ENCODE data around the gene ARHGAP27. TPM values are rescaled to one million over a fixed set of nuclear protein-coding genes. Genes with fewer than 3 reads are reported as not detected.
A peak's percentile ranks its signal among the peaks of the same experiment; 100 is the strongest.

The ARHGAP27 gene
- total and polyA plus RNA-seq, 9 of the 15 experiments (the other 6 are each of a cell fraction or from before 2014, with no cell fraction given), result 0.04 to 4.6 (median 2.1) TPM

GRCh38 chr17:45428050-45428617, 4.5 kb downstream of the ARHGAP27 start (continued):
- TF ChIP-seq TFAP4 (CRISPR knock-in tag; IDR thresholded peaks at IDR 0.05; ENCODE audit: borderline replicate concordance) (peak; percentile 78; the same call in 1 of the 2 replicates), HIVEP1 (CRISPR knock-in tag; IDR thresholded peaks at IDR 0.05) (no peak), SAP30 (IDR thresholded peaks at IDR 0.05; ENCODE audit: borderline replicate concordance, insufficient read depth, low read depth, low read length, poor library complexity, severe bottlenecking) (no peak), NFXL1 (CRISPR knock-in tag; IDR thresholded peaks at IDR 0.05) (no peak), CREM (IDR thresholded peaks at IDR 0.05; ENCODE audit: low read depth) (0 out of 2 replicates have a peak, but pooled peaks have one; percentile 10), RREB1 (CRISPR knock-in tag; IDR thresholded peaks at IDR 0.05) (no peak), MTA3 (IDR thresholded peaks at IDR 0.05; ENCODE audit: borderline replicate concordance) (peak; percentile 75)
